HUES48 (cell line): ENCODE results near the gene RYR3.

Source experiments
- H3K27ac ChIP-seq: one replicate; pipeline ENCODE4 v1.7.0; 2013; ENCODE audit warnings: low read depth, low read length, inconsistent platforms
- H3K27me3 ChIP-seq: 2 replicates; pipeline ENCODE4 v1.6.1; 2013; ENCODE audit warnings: mild to moderate bottlenecking, low read length; ENCODE audit not compliant: control insufficient read depth, insufficient read depth
- H3K36me3 ChIP-seq: 2 replicates; pipeline ENCODE4 v1.6.1; 2013; ENCODE audit warnings: low read length; ENCODE audit not compliant: control insufficient read depth, insufficient read depth
- H3K4me1 ChIP-seq: 2 replicates; pipeline ENCODE4 v1.6.1; 2013; ENCODE audit warnings: mild to moderate bottlenecking, low read length; ENCODE audit not compliant: control insufficient read depth, insufficient read depth
- H3K4me3 ChIP-seq: 2 replicates; pipeline ENCODE4 v1.5.1; 2013; ENCODE audit warnings: mild to moderate bottlenecking, low read depth, low read length
- H3K9ac ChIP-seq: 2 replicates; pipeline ENCODE4 v1.6.1; 2013; ENCODE audit warnings: mild to moderate bottlenecking, low read depth, low read length, moderate library complexity
- H3K9me3 ChIP-seq: 2 replicates; pipeline ENCODE4 v1.6.1; 2013; ENCODE audit warnings: low read length; ENCODE audit not compliant: control insufficient read depth, insufficient read depth

Gene RYR3

DNA sequence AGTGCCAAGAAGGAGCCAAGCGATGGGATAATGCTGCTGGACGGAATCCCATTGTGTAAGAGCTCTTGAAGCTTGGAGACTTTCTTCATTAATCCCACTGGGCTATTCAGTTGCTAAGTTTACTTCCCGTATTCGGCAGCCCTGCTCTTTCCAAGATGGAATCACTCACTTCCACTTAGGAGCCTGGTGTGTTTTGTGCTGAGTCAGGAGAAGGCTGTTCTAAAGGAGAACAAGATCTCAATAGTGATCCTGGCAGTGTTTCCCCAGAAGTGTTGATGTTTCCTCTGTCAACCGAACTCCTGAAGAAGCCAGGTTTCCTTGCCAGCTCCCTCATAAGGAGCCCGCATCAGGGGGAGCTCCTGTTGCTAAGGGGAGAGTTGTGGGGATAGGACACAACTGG is 387.4 kb downstream of the RYR3 start:
- no peaks in the 10 kb centered on the region for H3K9me3 ChIP-seq
- no peak overlapping the region for H3K4me3 ChIP-seq
- H3K27me3 ChIP-seq: no peaks in the 10 kb centered on the region
- no peaks in the 10 kb centered on the region for H3K36me3 ChIP-seq
- H3K27ac ChIP-seq: no peak overlapping the region
- H3K4me1 ChIP-seq: no peaks in the 10 kb centered on the region
- no peak overlapping the region for H3K9ac ChIP-seq

DNA sequence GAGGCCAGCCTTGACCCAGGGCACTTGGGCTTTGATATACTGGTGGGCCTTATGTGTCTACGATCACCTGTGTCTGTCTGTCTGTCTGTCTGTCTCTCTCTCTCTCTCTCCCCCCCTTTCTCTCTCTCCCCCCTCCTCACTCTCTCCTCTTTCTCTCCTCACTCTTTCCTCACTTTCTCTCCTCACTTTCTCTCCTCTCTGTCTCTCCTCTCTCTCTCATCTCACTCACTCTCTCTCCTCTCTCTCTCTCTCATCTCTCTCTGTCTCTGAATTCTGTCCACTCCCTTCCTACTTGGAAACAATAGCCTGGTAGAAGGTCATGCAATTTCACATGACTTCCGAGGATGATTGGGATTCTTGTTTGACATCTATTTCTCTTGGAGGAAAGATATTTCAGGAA is 388.4 kb downstream of the RYR3 start:
- no peaks in the 10 kb centered on the region for H3K9me3 ChIP-seq
- H3K27me3 ChIP-seq: no peaks in the 10 kb centered on the region
- no peak overlapping the region for H3K27ac ChIP-seq
- H3K4me3 ChIP-seq: no peak overlapping the region
- H3K4me1 ChIP-seq: no peaks in the 10 kb centered on the region
- H3K36me3 ChIP-seq: no peaks in the 10 kb centered on the region
- no peak overlapping the region for H3K9ac ChIP-seq

DNA sequence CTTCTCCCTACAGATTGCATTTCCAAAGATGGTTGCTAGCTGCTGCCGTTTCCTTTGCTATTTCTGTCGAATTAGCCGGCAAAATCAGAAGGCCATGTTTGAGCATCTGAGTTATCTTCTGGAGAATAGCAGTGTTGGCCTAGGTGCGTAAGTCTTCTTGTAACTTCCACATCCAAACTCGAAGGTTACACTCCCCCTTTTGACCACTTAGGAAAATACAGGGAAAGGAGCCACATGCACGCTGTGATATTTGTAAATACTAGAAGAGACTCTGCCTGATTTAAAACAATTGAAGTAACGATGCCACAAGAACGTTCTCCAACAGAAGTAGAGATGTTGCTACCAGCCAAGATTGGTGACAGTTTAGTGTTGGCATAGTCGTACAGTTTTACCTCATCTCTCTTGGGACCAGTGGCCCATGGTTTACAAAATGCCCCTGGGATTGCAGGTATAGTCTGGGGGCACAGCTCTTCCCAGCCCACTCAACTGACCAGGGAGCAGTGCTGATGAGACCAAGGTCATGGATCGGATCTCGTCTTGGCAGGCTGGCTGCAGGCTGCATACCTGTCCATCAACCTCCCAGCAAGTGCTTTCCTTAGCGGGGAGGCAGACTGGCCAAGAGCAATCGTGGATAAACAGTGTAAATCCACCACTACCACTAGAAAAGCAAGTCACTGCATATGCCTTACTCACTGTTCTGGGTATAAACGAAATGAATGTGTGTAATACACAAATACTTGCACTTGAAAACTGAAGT is 389.1 kb downstream of the RYR3 start:
- no peak overlapping the region for H3K27ac ChIP-seq
- H3K9ac ChIP-seq: no peak overlapping the region
- no peaks in the 10 kb centered on the region for H3K27me3 ChIP-seq

DNA sequence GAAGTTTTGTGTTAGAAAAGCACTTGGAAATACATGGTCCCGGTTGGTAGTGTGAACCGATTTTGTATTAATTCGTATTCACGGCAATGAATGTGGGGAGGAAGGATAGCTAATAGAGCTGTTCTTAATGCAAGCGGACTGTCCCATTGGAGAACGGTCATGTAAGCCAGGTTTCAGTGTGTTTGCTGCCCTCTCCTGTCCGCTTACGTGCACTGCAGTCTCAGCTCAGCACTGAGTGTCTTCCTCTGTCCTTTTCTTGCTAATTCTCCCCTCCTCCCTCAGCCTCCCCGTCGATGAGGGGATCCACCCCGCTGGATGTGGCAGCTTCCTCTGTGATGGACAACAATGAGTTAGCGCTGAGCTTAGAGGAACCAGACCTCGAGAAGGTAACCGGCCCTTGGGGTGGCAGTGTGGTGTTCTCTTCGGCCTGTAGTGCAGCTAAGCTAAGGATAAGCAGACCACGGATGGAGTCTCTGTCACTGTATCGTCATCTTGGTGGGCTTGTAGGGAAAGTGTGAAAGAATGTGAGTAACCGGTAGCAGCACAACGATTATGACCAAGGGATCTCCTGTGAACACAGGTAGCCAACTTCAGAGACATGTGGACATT is 390.0 kb downstream of the RYR3 start:
- Histone ChIP-seq H3K4me1 (no peaks in the 10 kb centered on the region), H3K9me3 (no peaks in the 10 kb centered on the region), H3K4me3 (no peak overlapping the region), H3K27me3 (no peaks in the 10 kb centered on the region), H3K9ac (no peak overlapping the region), H3K27ac (no peak overlapping the region), H3K36me3 (no peaks in the 10 kb centered on the region)

More for the DNA sequence above, 389.1 kb downstream of the RYR3 start:
- no peaks in the 10 kb centered on the region for H3K4me1 ChIP-seq
- no peaks in the 10 kb centered on the region for H3K9me3 ChIP-seq
- no peaks in the 10 kb centered on the region for H3K36me3 ChIP-seq
- no peak overlapping the region for H3K4me3 ChIP-seq

DNA sequence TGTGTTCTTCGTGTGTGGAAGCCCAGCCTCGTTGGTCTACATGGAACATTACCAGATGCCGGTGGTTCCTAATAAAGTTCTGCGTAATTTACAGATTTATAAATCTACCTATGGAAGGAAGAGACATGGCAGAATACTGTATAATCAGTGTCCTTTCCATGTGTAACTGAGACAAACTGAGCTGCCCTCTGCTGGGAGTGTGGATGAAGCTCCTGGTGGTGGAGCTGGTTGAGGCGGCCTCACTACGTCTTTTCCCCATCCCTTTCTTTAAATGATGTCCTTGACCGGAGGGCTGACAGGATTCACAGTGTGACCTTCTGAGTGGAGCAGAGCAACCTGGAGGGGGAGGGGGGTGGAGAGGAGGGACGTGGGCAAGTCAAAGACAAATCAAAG is 390.5 kb downstream of the RYR3 start:
- Histone ChIP-seq H3K9me3 (no peaks in the 10 kb centered on the region), H3K27ac (no peak overlapping the region), H3K36me3 (no peaks in the 10 kb centered on the region), H3K27me3 (no peaks in the 10 kb centered on the region), H3K4me3 (no peak overlapping the region), H3K9ac (no peak overlapping the region), H3K4me1 (no peaks in the 10 kb centered on the region)

DNA sequence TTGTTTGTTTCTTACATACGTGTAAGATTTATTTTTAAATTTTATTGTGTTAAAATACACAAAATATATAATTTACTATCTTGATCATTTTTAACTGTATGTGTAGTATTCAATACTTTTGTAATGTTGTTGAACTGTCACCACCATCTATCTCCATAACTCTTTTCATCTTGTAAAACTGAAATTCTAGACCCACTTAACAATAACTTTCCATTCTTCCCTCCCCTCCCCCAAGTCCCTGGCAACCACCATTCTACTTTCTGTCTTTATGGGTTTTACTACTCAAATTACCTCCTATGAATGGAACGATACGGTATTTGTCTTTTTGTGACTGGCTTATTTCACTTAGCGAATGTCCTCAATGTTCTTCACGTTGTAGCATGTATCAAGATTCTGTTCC is 395.4 kb downstream of the RYR3 start:
- H3K27ac ChIP-seq: no peak overlapping the region
- H3K36me3 ChIP-seq: no peaks in the 10 kb centered on the region
- no peak overlapping the region for H3K4me3 ChIP-seq
- H3K27me3 ChIP-seq: no peaks in the 10 kb centered on the region
- H3K9ac ChIP-seq: no peak overlapping the region
- H3K4me1 ChIP-seq: no peaks in the 10 kb centered on the region
- peaks cover 13% of the 10 kb centered on the region for H3K9me3 ChIP-seq

DNA sequence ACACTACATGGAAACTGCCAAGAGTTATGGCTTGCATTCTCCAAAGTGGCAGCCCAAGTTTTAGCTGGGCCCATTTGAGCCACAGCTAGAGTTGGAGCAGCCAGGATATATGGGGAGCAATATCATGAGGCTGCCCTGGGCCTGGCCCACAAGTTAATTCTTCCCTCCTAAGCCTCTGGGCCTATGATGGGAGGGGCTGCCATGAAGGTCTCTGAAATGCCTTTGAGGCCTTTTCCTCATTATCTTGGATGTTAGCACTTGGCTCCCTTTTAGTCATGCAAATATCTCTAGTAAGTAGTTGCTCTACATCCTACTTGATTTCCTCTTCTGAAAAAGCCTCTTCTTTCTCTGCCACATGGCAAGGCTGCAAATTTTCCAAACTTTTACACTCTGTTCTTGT is 400.0 kb downstream of the RYR3 start:
- Histone ChIP-seq H3K27ac (no peak overlapping the region), H3K27me3 (no peaks in the 10 kb centered on the region), H3K9me3 (peaks cover 15% of the 10 kb centered on the region), H3K36me3 (no peaks in the 10 kb centered on the region), H3K4me3 (no peak overlapping the region), H3K4me1 (no peaks in the 10 kb centered on the region), H3K9ac (no peak overlapping the region)

DNA sequence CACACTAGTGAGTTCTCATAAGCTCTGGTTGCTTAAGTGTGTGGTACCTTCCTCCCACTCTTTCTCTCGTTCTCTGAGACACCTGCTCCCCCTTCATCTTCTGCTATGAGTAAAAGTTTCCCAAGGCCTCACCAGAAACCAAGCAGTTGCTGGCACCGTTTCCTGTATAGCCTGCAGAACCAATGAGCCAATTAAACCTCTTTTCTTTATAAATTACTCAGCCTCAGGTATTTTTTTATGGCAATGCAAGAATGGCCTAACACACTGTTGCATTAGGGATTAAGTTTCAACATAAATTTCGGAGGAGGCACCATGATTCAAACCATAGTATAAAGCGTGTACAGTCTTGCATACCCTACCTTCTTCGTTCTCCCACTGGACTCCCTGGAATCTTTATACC is 405.3 kb downstream of the RYR3 start:
- Histone ChIP-seq H3K9ac (no peak overlapping the region), H3K9me3 (peaks cover 2% of the 10 kb centered on the region), H3K4me3 (no peak overlapping the region), H3K4me1 (no peaks in the 10 kb centered on the region), H3K36me3 (no peaks in the 10 kb centered on the region), H3K27ac (no peak overlapping the region), H3K27me3 (no peaks in the 10 kb centered on the region)

DNA sequence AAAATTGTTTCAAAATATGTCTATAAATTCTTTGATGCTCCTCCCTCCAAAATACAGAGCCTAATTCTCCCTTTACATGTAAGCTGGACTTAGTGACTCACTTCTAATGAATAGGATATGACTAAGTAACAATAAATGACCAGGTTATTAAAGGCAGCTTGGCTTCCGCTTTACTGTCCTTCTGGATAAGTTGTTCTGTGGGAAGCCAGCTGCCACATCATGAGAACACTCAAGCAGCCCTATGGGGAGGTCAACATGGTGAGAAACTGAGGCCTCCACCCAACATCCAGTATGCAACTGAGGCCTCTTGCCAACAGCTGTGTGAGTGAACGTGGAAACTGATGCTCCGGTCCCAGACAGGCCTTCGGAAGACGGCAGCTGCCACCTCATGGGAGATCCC is 410.2 kb downstream of the RYR3 start:
- Histone ChIP-seq H3K4me1 (no peaks in the 10 kb centered on the region), H3K4me3 (no peak overlapping the region), H3K27ac (no peak overlapping the region), H3K9ac (no peak overlapping the region), H3K27me3 (no peaks in the 10 kb centered on the region), H3K9me3 (no peaks in the 10 kb centered on the region), H3K36me3 (no peaks in the 10 kb centered on the region)

DNA sequence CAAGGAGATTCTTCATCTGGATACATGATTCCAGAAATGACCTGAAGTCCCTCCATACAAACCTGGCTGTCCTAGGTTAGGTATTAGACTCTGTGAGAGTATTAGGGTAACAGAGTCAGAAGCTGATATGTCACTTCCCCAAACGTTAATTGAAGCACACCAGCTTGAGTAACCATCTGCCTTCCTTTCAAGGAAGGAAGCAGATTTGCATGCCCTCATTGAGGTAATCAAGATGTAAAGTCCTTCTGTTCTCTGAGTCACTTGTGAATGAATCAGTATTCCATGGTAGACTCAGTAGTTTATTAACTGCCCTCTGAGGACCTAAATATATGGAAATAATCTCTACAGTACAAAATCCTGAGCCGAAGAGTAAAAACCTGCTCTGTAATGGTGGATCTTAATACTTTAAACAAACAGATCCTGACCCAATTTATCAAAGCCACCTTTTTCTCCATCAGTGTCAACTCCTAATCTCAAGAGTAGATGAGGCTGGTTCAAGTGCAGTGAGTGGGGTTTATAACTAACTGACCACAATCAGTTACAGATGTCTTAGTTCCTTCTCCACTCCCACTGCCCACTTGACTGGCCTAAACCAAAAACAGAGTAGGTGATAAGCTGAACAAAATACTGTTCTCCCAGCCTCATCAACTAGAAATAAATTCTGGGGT is 411.4 kb downstream of the RYR3 start:
- H3K4me1 ChIP-seq: no peaks in the 10 kb centered on the region
- no peaks in the 10 kb centered on the region for H3K27me3 ChIP-seq
- H3K27ac ChIP-seq: no peak overlapping the region
- H3K9me3 ChIP-seq: no peaks in the 10 kb centered on the region
- H3K36me3 ChIP-seq: no peaks in the 10 kb centered on the region
- no peak overlapping the region for H3K9ac ChIP-seq
- H3K4me3 ChIP-seq: no peak overlapping the region

DNA sequence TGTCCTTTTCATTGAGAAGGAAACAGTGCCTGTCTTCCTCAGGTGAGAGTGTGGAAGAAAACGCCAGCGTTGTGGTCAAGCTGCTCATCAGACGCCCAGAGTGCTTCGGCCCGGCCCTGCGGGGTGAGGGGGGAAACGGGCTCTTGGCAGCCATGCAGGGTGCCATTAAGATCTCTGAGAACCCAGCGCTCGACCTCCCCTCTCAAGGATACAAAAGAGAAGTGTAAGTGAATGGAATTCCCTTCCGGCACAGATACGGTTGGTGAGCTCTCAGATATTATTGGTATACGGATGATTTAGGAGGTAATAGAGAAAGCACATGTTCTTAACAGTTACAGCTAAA is 411.9 kb downstream of the RYR3 start:
- Histone ChIP-seq H3K27me3 (no peaks in the 10 kb centered on the region), H3K9me3 (no peaks in the 10 kb centered on the region), H3K36me3 (no peaks in the 10 kb centered on the region), H3K27ac (no peak overlapping the region), H3K9ac (no peak overlapping the region), H3K4me3 (no peak overlapping the region), H3K4me1 (no peaks in the 10 kb centered on the region)
